ENCODE measurements around the gene CLSTN1. TPM values are rescaled to one million over a fixed set of nuclear protein-coding genes. Genes with fewer than 3 reads are reported as not detected.

CLSTN1 gene
- total RNA-seq, 1 experiment from 2014 or later: 100 TPM

- no peak overlapping the region for H3K4ac ChIP-seq (ENCODE audit: low read depth, low read length)
- H3K4me1 Mint-ChIP-seq: peaks cover 2 to 13% of the 10 kb centered on the region in 2 experiments; a peak in 3 of 4 replicates
- H3K79me1 ChIP-seq (ENCODE audit: insufficient read depth, low read depth, low read length, poor library complexity, severe bottlenecking): no peaks in the 10 kb centered on the region
- no peaks in the 10 kb centered on the region for H3K27me3 Mint-ChIP-seq (ENCODE audit: low read depth)
- H3K27ac Mint-ChIP-seq: no peak overlapping the region
- no peak overlapping the region for H2BK5ac ChIP-seq (ENCODE audit: insufficient read length, low read length)
- H3K4me3 Mint-ChIP-seq: no peak overlapping the region
- H3K14ac ChIP-seq (ENCODE audit: insufficient read depth, low read length): no peak overlapping the region
- no peak for DNase-seq
- no peak overlapping the region for H3T11ph ChIP-seq (ENCODE audit: low read length)
- no peak overlapping the region for H2BK120ac ChIP-seq (ENCODE audit: low read depth, low read length, poor library complexity, severe bottlenecking)
- no peak overlapping the region for H4K5ac ChIP-seq (ENCODE audit: insufficient read length, low read depth, low read length)
- no CpG with 5 or more reads among the region's 3 CpGs for WGBS (ENCODE audit: extremely low coverage, insufficient read length, low lambda C conversion rate)
- no peaks in the 10 kb centered on the region for H3K9me3 Mint-ChIP-seq
- no peak overlapping the region for H4K91ac ChIP-seq (ENCODE audit: insufficient read length, low read depth, low read length)
- H2AFZ ChIP-seq (ENCODE audit: low read length): no peak overlapping the region
- no peak overlapping the region for H3K56ac ChIP-seq (ENCODE audit: insufficient read length, low read depth, low read length)
- H3K9me3 ChIP-seq (ENCODE audit: control insufficient read depth, low read depth, low read length): no peaks in the 10 kb centered on the region
- no peak overlapping the region for H3K27ac ChIP-seq (ENCODE audit: insufficient read length, low read depth, low read length)
- H3K4me2 ChIP-seq (ENCODE audit: insufficient read depth, insufficient read length, low read length): no peak overlapping the region
- H2BK12ac ChIP-seq (ENCODE audit: insufficient read length, low read depth, low read length): no peak overlapping the region
- H2BK15ac ChIP-seq (ENCODE audit: low read depth, low read length): no peak overlapping the region
- no peak overlapping the region for H3K18ac ChIP-seq (ENCODE audit: insufficient read length, low read depth, low read length)
- no peaks in the 10 kb centered on the region for H3K4me1 ChIP-seq (ENCODE audit: insufficient read depth, low read length)
- H2BK20ac ChIP-seq (ENCODE audit: low read depth, low read length, poor library complexity, severe bottlenecking): no peak overlapping the region
- H3K23me2 ChIP-seq (ENCODE audit: insufficient read length, low read depth, low read length, poor library complexity, severe bottlenecking): no peaks in the 10 kb centered on the region
- no peaks in the 10 kb centered on the region for H4K20me1 ChIP-seq (ENCODE audit: control insufficient read depth, insufficient read depth, insufficient read length)
- peaks cover 0 to 8% (median 0%) of the 10 kb centered on the region in 3 experiments; a peak in 3 of 7 replicates for H3K36me3 Mint-ChIP-seq (ENCODE audit: insufficient read depth in 1 of 3, low read depth in 3 of 3)
- no peaks in the 10 kb centered on the region for H3K27me3 ChIP-seq (ENCODE audit: insufficient read depth, low read length)
- no peak overlapping the region for H2AK5ac ChIP-seq (ENCODE audit: insufficient read length, low read length)
- H3K23ac ChIP-seq (ENCODE audit: insufficient read length, low read depth, low read length): no peak overlapping the region
- no peak overlapping the region for H4K8ac ChIP-seq (replicated peaks; ENCODE audit: insufficient read length, low read depth, low read length)
- no peaks in the 10 kb centered on the region for H3K79me2 ChIP-seq (ENCODE audit: insufficient read depth, low read length)
- no peak for TF ChIP-seq CTCF (conservative IDR thresholded peaks at IDR 0.05)
- H3K9ac ChIP-seq (ENCODE audit: extremely low read depth, insufficient read length, low read length): no peak overlapping the region
Measured at GRCh38 chr1:9868244-9868590, 44.5 kb upstream of the CLSTN1 start.
